Pericardium fibroblast (primary cell): Measurements from ENCODE around the gene LAMC3. TPM values are rescaled to one million over a fixed set of nuclear protein-coding genes. Genes with fewer than 3 reads are reported as not detected.

Source experiments
- total RNA-seq: library from RNA; depleted of rRNA; stranded (reverse); fragments of >200 nt; gene quantifications from 2 replicates; pipeline ENCODE4 v1.2.3, GENCODE V29; 2015

The LAMC3 gene
- total RNA-seq, result 0.09 and 5.1 TPM in 2 replicates

GRCh38 chr9:131008909-131009618 is at the start of gene LAMC3:
Gene LAMC3 (plus strand): TSS chr9:131009174. CDS start chr9:131009215, 41 bp downstream.

GRCh38 chr9:131096269-131097125 is 87.5 kb downstream of the LAMC3 start, which contains the start of gene AIF1L:
Gene AIF1L (plus strand): TSS chr9:131096531. CDS start chr9:131096630, 99 bp downstream.

DNA sequence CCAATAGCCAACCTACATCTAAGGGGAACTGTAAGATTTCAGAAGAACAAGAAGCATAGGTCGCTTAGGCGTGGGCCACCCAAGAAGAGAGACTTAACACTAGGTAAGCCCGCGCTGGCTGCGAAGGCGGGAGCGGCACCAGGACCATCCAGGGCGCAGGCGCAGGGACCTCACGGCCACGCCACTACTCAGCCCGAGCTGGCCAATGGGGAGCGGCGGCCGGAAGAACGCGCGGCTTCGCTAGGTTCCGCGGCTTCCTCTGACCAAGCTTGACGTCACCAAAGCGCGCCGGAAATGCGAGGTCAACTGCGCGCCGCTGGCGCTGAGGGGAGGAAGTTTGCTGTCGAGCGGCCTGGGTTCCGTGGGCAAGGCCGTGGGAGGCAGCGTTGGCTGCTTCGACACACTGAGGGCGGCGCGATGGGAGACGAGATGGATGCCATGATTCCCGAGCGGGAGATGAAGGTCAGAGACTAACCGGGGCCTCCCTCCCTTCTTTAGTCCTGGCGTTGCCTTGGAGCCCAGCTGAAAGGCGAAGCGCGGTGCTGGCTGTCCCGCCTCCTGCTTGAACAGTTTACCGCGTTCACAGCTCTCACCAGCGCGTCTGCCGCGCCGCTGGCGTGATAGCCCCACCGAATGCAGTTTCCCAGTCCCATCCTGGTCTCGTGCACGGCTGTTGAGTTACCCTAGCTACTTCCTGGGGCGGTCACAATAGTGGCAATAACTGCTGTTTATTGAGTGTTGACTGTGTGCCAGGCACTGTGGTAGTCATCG is 116.5 kb downstream of the LAMC3 start, which contains the start of gene NUP214:
Gene NUP214, plus strand, starts transcription at position 299 of the 771 bp plus-strand sequence. Its CDS starts 119 bp downstream, at position 418.

Other genes starting within 250 kb of the LAMC3 start
- 47.7 and 59.8 TPM in 2 replicates for gene ABL1, start 173.9 kb upstream of the LAMC3 start, total RNA-seq
- not detected in 2 replicates for gene QRFP, start 112.4 kb upstream of the LAMC3 start, total RNA-seq
- 1.4 TPM in 2 replicates for gene FIBCD1, start 69.9 kb upstream of the LAMC3 start, total RNA-seq
- gene AIF1L, start 87.4 kb downstream of the LAMC3 start, total RNA-seq, result 1.2 and 2.5 TPM in 2 replicates
- gene NUP214, start 116.4 kb downstream of the LAMC3 start, total RNA-seq, result 9.5 and 9.7 TPM in 2 replicates